Hepatic stellate cell (primary cell): ENCODE results near the gene MINDY2.
"Not testable (repeated sequence)": the region's sequence is repeated elsewhere in the genome, so short reads cannot be mapped to it uniquely, and the experiment has no call there.

Source experiments
- DNase-seq: peaks from one replicate; pipeline ENCODE4 v3.0.0; 2011; ENCODE audit warnings: low spot score

Gene MINDY2

GRCh38 chr15:58830556-58830955, 59.5 kb downstream of the MINDY2 start:
- no peak for DNase-seq

GRCh38 chr15:58833681-58834426, 62.8 kb downstream of the MINDY2 start:
- DNase-seq = not testable (repeated sequence)

GRCh38 chr15:58839485-58839884, 68.4 kb downstream of the MINDY2 start:
- peak; percentile 16 for DNase-seq

- no peak for DNase-seq
Measured at GRCh38 chr15:58840048-58840447, 68.9 kb downstream of the MINDY2 start.

GRCh38 chr15:58842713-58843396, 71.8 kb downstream of the MINDY2 start:
- DNase-seq = no peak

- DNase-seq = not testable (repeated sequence)
Measured at GRCh38 chr15:58851205-58851604, 80.1 kb downstream of the MINDY2 start.

GRCh38 chr15:58852347-58852746, 81.2 kb downstream of the MINDY2 start:
- no peak for DNase-seq

- DNase-seq = no peak
Measured at GRCh38 chr15:58854593-58854992, 83.5 kb downstream of the MINDY2 start.

- peak; percentile 44 for DNase-seq
Measured at GRCh38 chr15:58856086-58856485, 85.0 kb downstream of the MINDY2 start.

- not testable (repeated sequence) for DNase-seq
Measured at GRCh38 chr15:58856621-58857020, 85.5 kb downstream of the MINDY2 start.

GRCh38 chr15:58862326-58862725, 91.2 kb downstream of the MINDY2 start:
- no peak for DNase-seq

- DNase-seq = peak; percentile 25
Measured at GRCh38 chr15:58864602-58865424, 93.7 kb downstream of the MINDY2 start.

GRCh38 chr15:58865425-58865880, 94.4 kb downstream of the MINDY2 start:
- DNase-seq = peak; percentile 24

- DNase-seq = no peak
Measured at GRCh38 chr15:58867926-58868325, 96.8 kb downstream of the MINDY2 start.

GRCh38 chr15:58870451-58870850, 99.3 kb downstream of the MINDY2 start:
- DNase-seq = no peak

- no peak for DNase-seq
Measured at GRCh38 chr15:58873267-58873666, 102.2 kb downstream of the MINDY2 start.

- no peak for DNase-seq
Measured at GRCh38 chr15:58875343-58875742, 104.2 kb downstream of the MINDY2 start.

- DNase-seq = no peak
Measured at GRCh38 chr15:58876306-58877106, 105.4 kb downstream of the MINDY2 start.

- DNase-seq = no peak
Measured at GRCh38 chr15:58877999-58878825, 107.1 kb downstream of the MINDY2 start.

- no peak for DNase-seq
Measured at GRCh38 chr15:58880320-58880719, 109.2 kb downstream of the MINDY2 start.

- DNase-seq = no peak
Measured at GRCh38 chr15:58882243-58882642, 111.1 kb downstream of the MINDY2 start.
